MM.1S (cell line): ENCODE data around the gene IQSEC1.

Experiments
- DNase-seq: peaks from one replicate; pipeline ENCODE4 v3.0.0-alpha.2; 2015
- H2AFZ ChIP-seq: fragments of 300-600 bp; sonication (generic); 2 replicates; pipeline ENCODE4 v1.6.0; 2016; ENCODE audit warnings: antibody characterized with exemption, low read length
- H3F3A ChIP-seq: fragments of 300-600 bp; sonication (generic); 2 replicates; pipeline ENCODE4 v1.6.1; 2016; ENCODE audit warnings: mild to moderate bottlenecking, antibody characterized with exemption, low read length, moderate library complexity, mixed read lengths; ENCODE audit not compliant: insufficient read depth
- H3K27ac ChIP-seq: fragments of 300-600 bp; sonication (generic); 2 replicates; pipeline ENCODE4 v1.5.1; 2016; ENCODE audit warnings: mild to moderate bottlenecking, low read length
- H3K27me3 ChIP-seq: fragments of 300-600 bp; sonication (generic); replicated peaks from 2 replicates; pipeline ENCODE4 v1.6.0; 2016; ENCODE audit warnings: low read length; ENCODE audit not compliant: insufficient read depth
- H3K36me3 ChIP-seq: fragments of 300-600 bp; sonication (generic); replicated peaks from 2 replicates; pipeline ENCODE4 v1.6.1; 2016; ENCODE audit warnings: mild to moderate bottlenecking, low read length, mixed read lengths; ENCODE audit not compliant: insufficient read depth
- H3K4me1 ChIP-seq: fragments of 300-600 bp; sonication (generic); 2 replicates; pipeline ENCODE4 v1.6.1; 2016; ENCODE audit warnings: low read length, mixed read lengths
- H3K4me2 ChIP-seq: fragments of 300-600 bp; sonication (generic); 2 replicates; pipeline ENCODE4 v1.6.0; 2016; ENCODE audit warnings: low read depth, low read length
- H3K4me3 ChIP-seq: fragments of 300-600 bp; sonication (generic); 2 replicates; pipeline ENCODE4 v1.5.1; 2016; ENCODE audit warnings: low read length, mixed read lengths
- H3K79me2 ChIP-seq: fragments of 300-600 bp; sonication (generic); 2 replicates; pipeline ENCODE4 v1.6.1; 2016; ENCODE audit warnings: mixed run types, low read length, mixed read lengths
- H3K9ac ChIP-seq: fragments of 300-600 bp; sonication (generic); 2 replicates; pipeline ENCODE4 v1.6.1; 2016; ENCODE audit warnings: low read length, mixed read lengths
- H3K9me2 ChIP-seq: fragments of 300-600 bp; sonication (generic); replicated peaks from 2 replicates; pipeline ENCODE4 v1.6.1; 2016; ENCODE audit warnings: mild to moderate bottlenecking, low read length, mixed read lengths; ENCODE audit not compliant: insufficient read depth
- H3K9me3 ChIP-seq: fragments of 300-600 bp; sonication (generic); replicated peaks from 2 replicates; pipeline ENCODE4 v1.6.1; 2016; ENCODE audit warnings: mild to moderate bottlenecking, low read length, mixed read lengths; ENCODE audit not compliant: insufficient read depth
- H4K20me1 ChIP-seq: fragments of 300-600 bp; sonication (generic); 2 replicates; pipeline ENCODE4 v1.6.1; 2016; ENCODE audit warnings: mild to moderate bottlenecking, low read length, moderate library complexity, mixed read lengths; ENCODE audit not compliant: insufficient read depth
- CTCF ChIP-seq: fragments of 300-600 bp; sonication (generic); IDR thresholded peaks from 2 replicates; pipeline ENCODE4 v1.5.1; 2016; ENCODE audit warnings: antibody characterized with exemption, low read length, mixed read lengths
- EZH2 ChIP-seq: fragments of 300-600 bp; sonication (generic); optimal IDR thresholded peaks from 2 replicates; pipeline ENCODE3; 2017; ENCODE audit warnings: low read depth, mild to moderate bottlenecking, antibody characterized with exemption, low read length, mixed read lengths
- EZH2phosphoT487 ChIP-seq: fragments of 300-600 bp; sonication (generic); IDR thresholded peaks from 2 replicates; pipeline ENCODE4 v1.6.1; 2018; ENCODE audit warnings: antibody characterized with exemption, low read length

Gene IQSEC1

GRCh38 chr3:13027154-13027553, 46.1 kb downstream of the IQSEC1 start:
- H3K79me2 ChIP-seq, result no peaks in the 10 kb centered on the region
- H4K20me1 ChIP-seq, result no peaks in the 10 kb centered on the region
- no peak overlapping the region for H3K27ac ChIP-seq
- H3K9me3 ChIP-seq, result no peaks in the 10 kb centered on the region
- H3K4me3 ChIP-seq, result no peak overlapping the region
- no peak for DNase-seq
- TF ChIP-seq EZH2phosphoT487 (no peak), EZH2 (no peak), CTCF (no peak)
- no peak overlapping the region for H3K4me2 ChIP-seq
- H3K36me3 ChIP-seq, result no peaks in the 10 kb centered on the region
- H3K9me2 ChIP-seq, result no peaks in the 10 kb centered on the region
- no peak overlapping the region for H3K9ac ChIP-seq
- no peak overlapping the region for H2AFZ ChIP-seq
- H3K4me1 ChIP-seq, result no peaks in the 10 kb centered on the region
- no peaks in the 10 kb centered on the region for H3F3A ChIP-seq
- H3K27me3 ChIP-seq, result no peaks in the 10 kb centered on the region

GRCh38 chr3:13026534-13026933, 46.7 kb downstream of the IQSEC1 start:
- H3K9me2 ChIP-seq, result no peaks in the 10 kb centered on the region
- H3K9me3 ChIP-seq, result no peaks in the 10 kb centered on the region
- no peaks in the 10 kb centered on the region for H3K79me2 ChIP-seq
- H3F3A ChIP-seq, result no peaks in the 10 kb centered on the region
- H3K4me3 ChIP-seq, result no peak overlapping the region
- no peaks in the 10 kb centered on the region for H4K20me1 ChIP-seq
- H3K27ac ChIP-seq, result no peak overlapping the region
- no peaks in the 10 kb centered on the region for H3K27me3 ChIP-seq
- H3K36me3 ChIP-seq, result no peaks in the 10 kb centered on the region
- H3K9ac ChIP-seq, result no peak overlapping the region
- TF ChIP-seq CTCF (no peak), EZH2phosphoT487 (no peak), EZH2 (no peak)
- no peak overlapping the region for H3K4me2 ChIP-seq
- no peak for DNase-seq
- H3K4me1 ChIP-seq, result no peaks in the 10 kb centered on the region
- H2AFZ ChIP-seq, result no peak overlapping the region

- H2AFZ ChIP-seq, result no peak overlapping the region
These were observed 47.3 kb downstream of the IQSEC1 start for GRCh38 chr3:13025778-13026518.

More at GRCh38 chr3:13025778-13026518, 47.3 kb downstream of the IQSEC1 start:
- H3K9me3 ChIP-seq, result no peaks in the 10 kb centered on the region
- H3K9me2 ChIP-seq, result no peaks in the 10 kb centered on the region
- H3K4me2 ChIP-seq, result no peak overlapping the region
- no peaks in the 10 kb centered on the region for H3K79me2 ChIP-seq
- TF ChIP-seq EZH2phosphoT487, result no peak
- no peak for TF ChIP-seq EZH2
- TF ChIP-seq CTCF, result no peak
- no peak overlapping the region for H3K4me3 ChIP-seq
- no peaks in the 10 kb centered on the region for H4K20me1 ChIP-seq
- H3K27me3 ChIP-seq, result no peaks in the 10 kb centered on the region
- H3F3A ChIP-seq, result no peaks in the 10 kb centered on the region
- no peak overlapping the region for H3K27ac ChIP-seq
- no peaks in the 10 kb centered on the region for H3K36me3 ChIP-seq
- H3K4me1 ChIP-seq, result no peaks in the 10 kb centered on the region
- no peak overlapping the region for H3K9ac ChIP-seq
- no peak for DNase-seq
